GM19397 (cell line): ENCODE results near the gene SLC34A2.

Source experiments
- ATAC-seq: cut with Tn5 transposase; IDR thresholded peaks from one replicate; pipeline ENCODE4 v1.9.1; 2021; ENCODE audit warnings: mild to moderate bottlenecking, moderate library complexity; ENCODE audit not compliant: unreplicated experiment

Gene SLC34A2

DNA sequence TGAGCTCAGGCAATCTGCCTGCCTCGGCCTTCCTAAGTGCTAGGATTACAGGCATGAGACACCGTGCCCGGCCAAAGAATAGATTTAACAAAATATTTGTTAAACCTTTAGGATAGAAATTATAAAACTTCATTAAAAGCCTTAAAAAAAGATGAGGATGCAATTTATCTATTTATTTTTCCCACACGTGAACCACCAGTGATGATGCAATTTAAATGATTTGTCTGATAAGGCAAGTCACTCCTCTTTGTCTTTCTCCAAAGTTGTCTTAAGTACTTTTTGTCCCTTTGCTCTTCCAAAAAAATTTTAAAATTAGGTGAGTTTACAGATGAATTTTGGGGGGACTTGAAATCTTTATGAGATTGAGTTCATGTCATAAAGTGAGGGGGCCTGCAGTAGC, 58.2 kb downstream of the SLC34A2 start:
- no peak for ATAC-seq

DNA sequence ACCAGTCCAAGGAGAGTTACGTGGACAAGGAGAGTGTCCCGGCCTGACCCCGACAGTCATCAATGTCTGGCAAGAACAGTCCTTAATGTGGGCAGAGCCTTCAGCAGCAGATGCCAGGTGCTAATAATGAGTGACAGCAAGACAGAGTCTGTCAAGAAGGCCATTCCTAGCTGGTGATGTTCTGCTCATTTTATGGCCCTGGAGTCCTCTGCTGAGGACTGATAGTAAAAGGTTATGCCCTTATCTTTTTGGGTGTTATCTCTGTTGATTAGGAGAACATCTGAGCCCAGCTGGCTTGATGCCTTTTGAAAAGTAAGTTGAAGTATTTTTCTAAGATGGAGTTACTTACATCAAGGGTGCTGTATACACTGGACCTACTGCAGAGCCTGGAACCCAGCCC, 67.3 kb downstream of the SLC34A2 start:
- no peak for ATAC-seq

- ATAC-seq: no peak
Measured at GRCh38 chr4:25723409-25723808, 67.8 kb downstream of the SLC34A2 start.

GRCh38 chr4:25725870-25726269, 70.2 kb downstream of the SLC34A2 start:
- ATAC-seq: no peak

- no peak for ATAC-seq
Measured at GRCh38 chr4:25727711-25728493, 72.3 kb downstream of the SLC34A2 start.
